ENCODE results near the gene IMPDH1. TPM values are rescaled to one million over a fixed set of nuclear protein-coding genes. Genes with fewer than 3 reads are reported as not detected.

Gene IMPDH1
- total and polyA plus RNA-seq, 4 donors = 2.4 to 11.1 (median 5.2) TPM

DNA sequence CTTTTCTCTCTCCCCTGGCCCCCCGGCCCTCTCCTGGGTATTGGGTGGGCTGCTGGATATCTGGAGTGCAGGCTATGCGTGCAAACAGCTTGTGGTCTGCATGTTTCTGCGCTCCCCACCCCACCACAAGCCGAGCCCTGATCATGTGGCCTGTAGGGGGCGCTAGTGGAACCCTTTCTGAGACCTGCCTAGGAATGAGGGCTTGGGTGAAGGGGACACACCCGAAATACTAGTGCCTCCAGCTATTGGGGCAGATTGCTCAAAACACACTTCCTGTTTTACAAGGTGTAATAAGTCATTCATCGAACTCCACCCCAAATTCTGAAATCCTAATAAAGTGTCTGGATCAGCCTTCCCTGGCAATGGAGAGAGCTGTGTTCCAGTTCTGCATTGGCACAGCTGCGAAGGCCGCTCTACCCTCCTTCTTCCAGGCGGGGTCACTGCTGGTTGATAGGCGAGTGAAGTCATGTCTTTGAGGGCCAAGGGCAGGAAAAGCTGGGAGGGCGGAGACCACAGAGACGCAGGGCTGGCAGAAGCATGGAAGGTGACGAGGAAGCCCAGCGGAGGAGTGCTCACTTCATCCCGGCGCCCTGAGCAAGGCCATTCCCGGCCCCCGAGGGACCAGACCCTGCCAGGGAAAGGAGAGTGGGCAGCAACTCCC, 28.5 kb downstream of the IMPDH1 start:
- no peak for DNase-seq (ENCODE audit: low spot score)
- Histone ChIP-seq H3K4me3 (ENCODE audit: low read depth in 1 of 3, low read length in 3 of 3) (no peak overlapping the region), H3K36me3 (ENCODE audit: control insufficient read depth in 4 of 4, insufficient read depth in 3 of 4, low read depth in 1 of 4, low read length in 3 of 4) (no peaks in the 10 kb centered on the region), H3K27me3 (ENCODE audit: control insufficient read depth in 4 of 4, insufficient read depth in 4 of 4, low read length in 3 of 4) (no peaks in the 10 kb centered on the region), H3K9ac (ENCODE audit: low read depth in 1 of 2, low read length in 2 of 2) (no peak overlapping the region), H3K27ac (ENCODE audit: low read depth in 1 of 2, low read length in 2 of 2) (no peak overlapping the region), H3K9me3 (ENCODE audit: control insufficient read depth in 4 of 4, low read length in 3 of 4) (no peaks in the 10 kb centered on the region), H3K4me1 (ENCODE audit: control insufficient read depth in 4 of 4, insufficient read depth in 4 of 4, low read length in 3 of 4) (no peaks in the 10 kb centered on the region)
- WGBS = 74% methylated on average over 19 of the region's 19 CpGs
- TF ChIP-seq JUND (IDR thresholded peaks at IDR 0.05) (no peak), ATF3 (IDR thresholded peaks at IDR 0.05) (no peak), SP1 (IDR thresholded peaks at IDR 0.05) (no peak)
- TF ChIP-seq, protein P1, sequence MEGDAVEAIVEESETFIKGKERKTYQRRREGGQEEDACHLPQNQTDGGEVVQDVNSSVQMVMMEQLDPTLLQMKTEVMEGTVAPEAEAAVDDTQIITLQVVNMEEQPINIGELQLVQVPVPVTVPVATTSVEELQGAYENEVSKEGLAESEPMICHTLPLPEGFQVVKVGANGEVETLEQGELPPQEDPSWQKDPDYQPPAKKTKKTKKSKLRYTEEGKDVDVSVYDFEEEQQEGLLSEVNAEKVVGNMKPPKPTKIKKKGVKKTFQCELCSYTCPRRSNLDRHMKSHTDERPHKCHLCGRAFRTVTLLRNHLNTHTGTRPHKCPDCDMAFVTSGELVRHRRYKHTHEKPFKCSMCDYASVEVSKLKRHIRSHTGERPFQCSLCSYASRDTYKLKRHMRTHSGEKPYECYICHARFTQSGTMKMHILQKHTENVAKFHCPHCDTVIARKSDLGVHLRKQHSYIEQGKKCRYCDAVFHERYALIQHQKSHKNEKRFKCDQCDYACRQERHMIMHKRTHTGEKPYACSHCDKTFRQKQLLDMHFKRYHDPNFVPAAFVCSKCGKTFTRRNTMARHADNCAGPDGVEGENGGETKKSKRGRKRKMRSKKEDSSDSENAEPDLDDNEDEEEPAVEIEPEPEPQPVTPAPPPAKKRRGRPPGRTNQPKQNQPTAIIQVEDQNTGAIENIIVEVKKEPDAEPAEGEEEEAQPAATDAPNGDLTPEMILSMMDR (IDR thresholded peaks at IDR 0.05; ENCODE audit: low read depth, low read length, missing input control) = peak; percentile 8

DNA sequence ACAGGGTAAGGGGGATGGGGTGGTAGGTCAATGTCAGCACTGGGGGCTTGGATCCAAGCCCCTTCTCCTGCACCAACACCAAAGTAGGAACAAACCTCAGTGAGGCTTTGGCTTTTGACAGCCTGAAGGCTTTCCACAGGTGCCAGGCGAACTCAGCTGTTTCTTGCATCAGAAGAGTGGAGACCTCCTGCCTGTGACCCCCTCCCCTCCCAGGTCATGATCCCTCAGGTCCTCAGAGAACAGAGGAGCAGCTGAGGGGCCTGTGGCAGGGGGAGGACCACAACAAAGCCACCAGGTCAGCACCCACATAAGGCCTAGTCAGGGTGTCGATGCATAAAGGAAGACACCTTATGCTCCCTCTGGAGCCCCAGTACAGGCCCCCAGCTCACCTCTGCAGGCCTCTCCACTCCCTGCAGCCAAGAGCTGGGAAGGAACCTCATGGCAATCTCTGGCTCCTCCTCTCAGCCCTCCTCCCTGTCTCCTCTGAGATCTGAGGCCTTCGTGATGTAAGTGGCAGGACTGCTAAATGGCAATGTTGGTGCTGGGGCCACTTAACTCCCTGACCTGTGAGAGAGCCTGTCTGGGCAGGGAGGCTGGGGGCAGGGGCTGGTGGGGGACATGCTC, 29.2 kb downstream of the IMPDH1 start:
- DNase-seq (ENCODE audit: low spot score) = no peak
- H3K9me3 ChIP-seq (ENCODE audit: control insufficient read depth in 4 of 4, low read length in 3 of 4) = no peaks in the 10 kb centered on the region
- H3K4me1 ChIP-seq (ENCODE audit: control insufficient read depth in 4 of 4, insufficient read depth in 4 of 4, low read length in 3 of 4) = no peaks in the 10 kb centered on the region
- H3K36me3 ChIP-seq (ENCODE audit: control insufficient read depth in 4 of 4, insufficient read depth in 3 of 4, low read depth in 1 of 4, low read length in 3 of 4) = no peaks in the 10 kb centered on the region
- H3K9ac ChIP-seq (ENCODE audit: low read depth in 1 of 2, low read length in 2 of 2) = no peak overlapping the region
- TF ChIP-seq HNF4G (IDR thresholded peaks at IDR 0.05) (no peak), FOXA2 (IDR thresholded peaks at IDR 0.05) (no peak), EGR1 (IDR thresholded peaks at IDR 0.05; ENCODE audit: low read depth in 2 of 2) (no peak), JUND (IDR thresholded peaks at IDR 0.05) (no peak), MAX (IDR thresholded peaks at IDR 0.05) (no peak), YY1 (IDR thresholded peaks at IDR 0.05) (no peak), REST (IDR thresholded peaks at IDR 0.05) (no peak), RXRA (IDR thresholded peaks at IDR 0.05) (no peak), HNF4A (conservative IDR thresholded peaks at IDR 0.05) (no peak), RAD21 (IDR thresholded peaks at IDR 0.05) (no peak), ATF3 (IDR thresholded peaks at IDR 0.05) (no peak), SP1 (IDR thresholded peaks at IDR 0.05) (no peak), NR2F2 (IDR thresholded peaks at IDR 0.05) (no peak), TAF1 (conservative IDR thresholded peaks at IDR 0.05) (no peak), FOXA1 (IDR thresholded peaks at IDR 0.05) (no peak), GABPA (IDR thresholded peaks at IDR 0.05 in 1 of 2, conservative IDR thresholded peaks at IDR 0.05 in 1 of 2) (no peak)
- TF ChIP-seq, protein P2, sequence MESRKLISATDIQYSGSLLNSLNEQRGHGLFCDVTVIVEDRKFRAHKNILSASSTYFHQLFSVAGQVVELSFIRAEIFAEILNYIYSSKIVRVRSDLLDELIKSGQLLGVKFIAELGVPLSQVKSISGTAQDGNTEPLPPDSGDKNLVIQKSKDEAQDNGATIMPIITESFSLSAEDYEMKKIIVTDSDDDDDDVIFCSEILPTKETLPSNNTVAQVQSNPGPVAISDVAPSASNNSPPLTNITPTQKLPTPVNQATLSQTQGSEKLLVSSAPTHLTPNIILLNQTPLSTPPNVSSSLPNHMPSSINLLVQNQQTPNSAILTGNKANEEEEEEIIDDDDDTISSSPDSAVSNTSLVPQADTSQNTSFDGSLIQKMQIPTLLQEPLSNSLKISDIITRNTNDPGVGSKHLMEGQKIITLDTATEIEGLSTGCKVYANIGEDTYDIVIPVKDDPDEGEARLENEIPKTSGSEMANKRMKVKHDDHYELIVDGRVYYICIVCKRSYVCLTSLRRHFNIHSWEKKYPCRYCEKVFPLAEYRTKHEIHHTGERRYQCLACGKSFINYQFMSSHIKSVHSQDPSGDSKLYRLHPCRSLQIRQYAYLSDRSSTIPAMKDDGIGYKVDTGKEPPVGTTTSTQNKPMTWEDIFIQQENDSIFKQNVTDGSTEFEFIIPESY (IDR thresholded peaks at IDR 0.05) = no peak
- TF ChIP-seq, protein P1 (IDR thresholded peaks at IDR 0.05; ENCODE audit: low read depth, low read length, missing input control) = no peak
- H3K27me3 ChIP-seq (ENCODE audit: control insufficient read depth in 4 of 4, insufficient read depth in 4 of 4, low read length in 3 of 4) = no peaks in the 10 kb centered on the region
- H3K4me3 ChIP-seq (ENCODE audit: low read depth in 1 of 3, low read length in 3 of 3) = no peak overlapping the region
- WGBS = 93% methylated on average over 3 of the region's 3 CpGs
- H3K27ac ChIP-seq (ENCODE audit: low read depth in 1 of 2, low read length in 2 of 2) = no peak overlapping the region
